Neural progenitor cell (in vitro differentiated cells): ENCODE data around the gene HIPK2.

ENCODE experiments used
- EZH2 ChIP-seq: fragments of 200-600 bp; sonication (generic); IDR thresholded peaks from 2 replicates; pipeline ENCODE4 v1.6.1; 2017; ENCODE audit warnings: antibody characterized with exemption, mild to moderate bottlenecking, moderate library complexity
- EZH2phosphoT487 ChIP-seq: fragments of 200-600 bp; sonication (generic); IDR thresholded peaks from 2 replicates; pipeline ENCODE4 v1.6.1; 2017; ENCODE audit warnings: antibody characterized with exemption
- TF ChIP-seq, protein P1 (sequence below): fragments of 200-600 bp; sonication (generic); IDR thresholded peaks from 2 replicates; pipeline ENCODE4 v1.5.1; 2017; ENCODE audit warnings: antibody characterized with exemption, mild to moderate bottlenecking

GRCh38 chr7:139629392-139630082 is 148.3 kb downstream of the HIPK2 start:
- TF ChIP-seq, protein P1, sequence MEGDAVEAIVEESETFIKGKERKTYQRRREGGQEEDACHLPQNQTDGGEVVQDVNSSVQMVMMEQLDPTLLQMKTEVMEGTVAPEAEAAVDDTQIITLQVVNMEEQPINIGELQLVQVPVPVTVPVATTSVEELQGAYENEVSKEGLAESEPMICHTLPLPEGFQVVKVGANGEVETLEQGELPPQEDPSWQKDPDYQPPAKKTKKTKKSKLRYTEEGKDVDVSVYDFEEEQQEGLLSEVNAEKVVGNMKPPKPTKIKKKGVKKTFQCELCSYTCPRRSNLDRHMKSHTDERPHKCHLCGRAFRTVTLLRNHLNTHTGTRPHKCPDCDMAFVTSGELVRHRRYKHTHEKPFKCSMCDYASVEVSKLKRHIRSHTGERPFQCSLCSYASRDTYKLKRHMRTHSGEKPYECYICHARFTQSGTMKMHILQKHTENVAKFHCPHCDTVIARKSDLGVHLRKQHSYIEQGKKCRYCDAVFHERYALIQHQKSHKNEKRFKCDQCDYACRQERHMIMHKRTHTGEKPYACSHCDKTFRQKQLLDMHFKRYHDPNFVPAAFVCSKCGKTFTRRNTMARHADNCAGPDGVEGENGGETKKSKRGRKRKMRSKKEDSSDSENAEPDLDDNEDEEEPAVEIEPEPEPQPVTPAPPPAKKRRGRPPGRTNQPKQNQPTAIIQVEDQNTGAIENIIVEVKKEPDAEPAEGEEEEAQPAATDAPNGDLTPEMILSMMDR = peak; percentile 20
- TF ChIP-seq EZH2 (no peak), EZH2phosphoT487 (no peak)
